Esophagus mucosa (tissue), 1 donor: ENCODE data around the gene DNMT3L. TPM values are rescaled to one million over a fixed set of nuclear protein-coding genes. Genes with fewer than 3 reads are reported as not detected.
A peak's percentile ranks its signal among the peaks of the same experiment; 100 is the strongest.
"Not testable (repeated sequence)": the region's sequence is repeated elsewhere in the genome, so short reads cannot be mapped to it uniquely, and the experiment has no call there.

Experiments used
- ATAC-seq: fragments of 200-7000 bp; cut with Tn5 transposase; one replicate; pipeline ENCODE4 v1.9.1; 2020
- total RNA-seq: library from RNA; stranded (reverse); gene quantifications from one replicate; pipeline ENCODE4 v1.2.4, GENCODE V29; 2023
- donor health status: DM: yes; HTN: yes; CAD: no.

The DNMT3L gene
- total RNA-seq, 1 donor from 2014 or later, result not detected

DNA sequence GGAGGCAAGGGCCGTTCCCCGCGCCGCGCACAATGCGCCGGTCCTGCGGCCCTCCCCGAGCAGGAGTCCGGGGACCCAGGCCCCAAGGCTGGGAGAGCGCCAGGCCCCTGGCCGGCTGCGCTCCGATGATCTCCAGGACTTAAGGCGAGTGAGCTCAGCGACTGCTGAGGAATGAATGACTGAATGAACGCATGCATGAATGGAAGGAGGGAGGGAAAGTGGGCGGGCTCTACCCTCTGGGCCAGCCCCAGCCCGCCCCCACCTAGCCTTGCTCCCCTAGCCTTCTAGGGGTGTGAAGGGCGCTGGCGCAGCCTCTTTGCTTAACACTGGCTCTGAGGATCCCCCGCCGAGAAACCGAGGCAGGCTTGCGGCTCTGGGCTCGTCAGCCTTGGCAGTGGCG, 20.4 kb downstream of the DNMT3L start:
- peak; percentile 64 for ATAC-seq

- ATAC-seq, result peak; percentile 73
Observed at GRCh38 chr21:44240842-44241241, 20.9 kb downstream of the DNMT3L start, which contains the start of gene ICOSLG. Gene ICOSLG (minus strand): TSS chr21:44240943. CDS start chr21:44240817, 126 bp downstream.

- peak; percentile 25 for ATAC-seq
Observed at GRCh38 chr21:44240353-44240752, 21.3 kb downstream of the DNMT3L start.

DNA sequence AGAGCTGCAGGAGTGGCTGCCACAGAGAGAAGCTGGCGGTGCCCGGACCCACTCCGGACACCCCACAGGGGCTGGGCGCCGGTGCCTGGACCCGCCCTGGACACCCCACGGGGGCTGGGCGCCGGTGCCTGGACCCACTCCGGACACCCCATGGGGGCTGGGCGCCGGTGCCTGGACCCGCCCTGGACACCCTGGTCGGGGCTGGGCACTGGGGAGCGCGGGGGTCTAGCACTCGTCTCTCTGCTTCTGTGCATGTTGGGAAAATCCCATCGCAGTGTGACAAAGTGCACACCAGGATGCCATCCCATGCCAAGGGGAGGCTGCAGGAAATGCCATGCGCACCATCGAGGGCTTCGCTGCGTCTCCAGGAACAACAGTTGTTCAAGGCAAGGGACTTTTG, 32.1 kb downstream of the DNMT3L start:
- not testable (repeated sequence) for ATAC-seq

- ATAC-seq, result not testable (repeated sequence)
Observed at GRCh38 chr21:44228109-44228508, 33.6 kb downstream of the DNMT3L start.

DNA sequence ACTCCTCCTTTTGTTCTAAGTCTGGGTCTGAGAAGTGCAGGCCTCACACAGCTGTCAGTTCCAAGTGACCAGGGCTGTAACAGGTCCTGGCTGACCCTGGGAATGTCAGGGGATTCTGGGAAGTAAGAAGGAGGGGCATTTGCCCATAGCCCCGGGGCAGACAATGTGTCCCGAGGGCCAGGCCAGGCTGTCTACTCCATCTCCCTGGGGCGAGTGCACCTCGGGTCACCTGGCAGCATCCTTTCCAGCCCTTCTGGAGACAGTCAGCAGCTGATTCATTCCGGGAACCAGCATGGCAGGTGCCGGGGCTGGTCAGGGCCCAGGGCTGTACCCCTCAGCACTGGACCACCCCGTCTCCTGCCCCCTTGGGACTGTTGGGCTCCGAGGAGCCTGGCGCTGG, 34.1 kb downstream of the DNMT3L start:
- ATAC-seq, result not testable (repeated sequence)

- ATAC-seq, result not testable (repeated sequence)
Observed at GRCh38 chr21:44225605-44226004, 36.1 kb downstream of the DNMT3L start.

DNA sequence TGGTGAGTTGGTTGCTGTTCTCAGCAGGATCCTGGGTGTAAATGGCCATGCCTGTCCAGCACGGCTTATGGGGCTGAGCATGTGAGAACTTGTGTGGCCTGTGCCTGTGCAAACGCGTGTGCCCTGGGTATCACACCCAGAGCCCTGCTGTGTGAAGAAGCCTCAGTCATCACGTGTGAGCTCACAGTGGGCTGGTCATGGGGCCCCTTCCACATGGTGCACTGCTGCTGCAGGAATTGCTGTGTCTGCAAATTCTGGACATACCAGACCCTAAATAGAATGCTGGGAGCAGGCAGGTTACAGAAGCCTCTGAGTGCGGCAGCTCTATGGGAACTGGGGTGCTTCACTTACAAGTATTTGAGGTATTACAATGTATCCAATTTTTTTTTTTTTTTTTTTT, 38.4 kb downstream of the DNMT3L start:
- peak; percentile 30 for ATAC-seq

GRCh38 chr21:44220674-44221073, 41.0 kb downstream of the DNMT3L start:
- not testable (repeated sequence) for ATAC-seq

DNA sequence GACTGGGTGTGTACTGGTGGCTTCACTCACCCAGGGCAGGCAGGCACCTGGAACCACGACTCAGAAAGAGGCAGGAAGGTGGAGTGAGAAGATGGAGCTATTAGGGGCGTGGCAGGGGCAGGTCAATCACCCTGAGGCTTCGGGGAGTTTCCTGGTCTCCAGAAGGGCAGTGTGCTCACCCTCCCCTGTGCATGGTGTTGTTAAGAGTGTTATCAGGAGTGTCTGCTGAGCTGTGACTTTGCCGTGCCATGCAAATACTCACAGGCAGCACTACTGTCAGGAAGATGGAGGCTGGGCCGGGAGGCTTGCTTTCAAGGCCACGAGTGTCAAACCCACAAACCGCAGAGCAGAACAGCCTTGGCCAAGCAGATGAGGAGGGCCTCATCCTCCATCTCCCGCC, 43.2 kb downstream of the DNMT3L start:
- peak; percentile 62 for ATAC-seq

DNA sequence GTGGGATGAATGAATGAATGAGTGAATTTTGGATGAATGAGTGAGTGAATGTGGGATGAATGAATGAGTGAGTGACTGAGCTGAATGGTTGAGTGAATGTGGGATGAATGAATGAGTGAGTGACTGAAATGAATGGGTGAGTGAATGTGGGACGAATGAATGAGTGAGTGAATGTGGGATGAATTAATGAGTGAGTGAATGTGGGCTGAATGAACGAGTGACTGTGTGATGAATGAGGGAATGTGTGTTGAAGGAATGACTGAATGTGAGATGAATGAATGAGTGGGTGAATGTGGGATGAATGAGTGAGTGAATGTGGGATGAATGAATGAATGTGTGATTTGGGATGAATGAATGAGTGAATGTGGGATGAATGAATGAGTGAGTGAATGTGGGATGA, 49.7 kb downstream of the DNMT3L start:
- not testable (repeated sequence) for ATAC-seq

DNA sequence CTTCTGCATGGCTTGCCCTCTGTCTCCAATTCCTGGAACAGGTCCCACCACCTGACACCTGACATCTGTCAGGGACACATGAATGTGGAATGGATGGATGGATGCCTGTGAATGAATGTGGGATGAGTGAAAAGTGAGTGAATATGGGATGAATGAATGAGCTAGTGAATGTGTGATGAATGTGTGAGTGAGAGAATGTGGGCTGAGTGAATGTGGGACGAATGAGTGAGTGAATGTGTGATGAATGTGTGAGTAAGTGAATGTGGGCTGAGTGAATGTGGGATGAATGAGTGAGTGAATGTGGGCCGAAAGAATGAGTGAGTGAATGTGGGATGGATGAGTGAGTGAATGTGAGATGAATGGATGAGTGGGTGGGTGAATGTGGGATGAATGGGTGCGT, 50.1 kb downstream of the DNMT3L start:
- ATAC-seq, result not testable (repeated sequence)

DNA sequence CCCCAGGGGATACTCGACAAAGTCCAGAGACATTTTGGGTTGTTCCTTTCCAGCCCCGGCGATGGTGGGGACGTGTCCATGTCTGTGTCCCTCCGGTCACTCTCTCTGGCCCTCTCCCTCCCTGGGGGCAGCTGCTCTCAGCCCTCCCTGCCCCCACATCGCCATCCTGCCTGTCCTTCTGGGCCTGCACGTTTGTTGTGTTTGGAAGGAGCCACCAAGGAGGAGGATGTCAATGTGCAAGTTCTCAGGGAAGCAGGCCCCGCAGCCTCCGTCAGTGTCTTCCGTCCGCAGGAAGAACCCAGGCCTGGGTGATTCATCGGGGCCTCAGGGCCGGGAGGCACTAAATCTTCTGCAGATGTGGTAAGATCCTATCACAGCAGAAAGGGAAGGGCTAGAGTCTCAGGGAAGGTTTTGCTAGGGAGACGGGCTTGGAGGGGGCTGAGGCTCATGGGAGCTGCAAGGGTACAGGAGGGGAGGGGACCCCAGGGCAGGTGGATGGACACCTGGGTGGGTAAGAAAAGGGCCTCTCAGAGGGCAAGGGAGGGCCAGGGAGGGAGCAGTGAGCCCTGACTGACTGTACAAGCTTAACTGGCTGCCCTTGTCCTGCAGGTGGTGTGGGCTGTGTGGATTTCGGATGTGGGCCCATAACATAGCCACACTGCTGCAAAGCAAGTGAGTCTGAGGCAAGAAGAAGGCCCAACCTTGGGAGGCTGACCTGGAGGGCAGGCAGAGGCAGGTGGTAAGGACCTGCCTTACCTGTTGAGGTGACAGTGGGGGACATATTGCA, 53.6 kb downstream of the DNMT3L start:
- ATAC-seq, result peak; percentile 70

DNA sequence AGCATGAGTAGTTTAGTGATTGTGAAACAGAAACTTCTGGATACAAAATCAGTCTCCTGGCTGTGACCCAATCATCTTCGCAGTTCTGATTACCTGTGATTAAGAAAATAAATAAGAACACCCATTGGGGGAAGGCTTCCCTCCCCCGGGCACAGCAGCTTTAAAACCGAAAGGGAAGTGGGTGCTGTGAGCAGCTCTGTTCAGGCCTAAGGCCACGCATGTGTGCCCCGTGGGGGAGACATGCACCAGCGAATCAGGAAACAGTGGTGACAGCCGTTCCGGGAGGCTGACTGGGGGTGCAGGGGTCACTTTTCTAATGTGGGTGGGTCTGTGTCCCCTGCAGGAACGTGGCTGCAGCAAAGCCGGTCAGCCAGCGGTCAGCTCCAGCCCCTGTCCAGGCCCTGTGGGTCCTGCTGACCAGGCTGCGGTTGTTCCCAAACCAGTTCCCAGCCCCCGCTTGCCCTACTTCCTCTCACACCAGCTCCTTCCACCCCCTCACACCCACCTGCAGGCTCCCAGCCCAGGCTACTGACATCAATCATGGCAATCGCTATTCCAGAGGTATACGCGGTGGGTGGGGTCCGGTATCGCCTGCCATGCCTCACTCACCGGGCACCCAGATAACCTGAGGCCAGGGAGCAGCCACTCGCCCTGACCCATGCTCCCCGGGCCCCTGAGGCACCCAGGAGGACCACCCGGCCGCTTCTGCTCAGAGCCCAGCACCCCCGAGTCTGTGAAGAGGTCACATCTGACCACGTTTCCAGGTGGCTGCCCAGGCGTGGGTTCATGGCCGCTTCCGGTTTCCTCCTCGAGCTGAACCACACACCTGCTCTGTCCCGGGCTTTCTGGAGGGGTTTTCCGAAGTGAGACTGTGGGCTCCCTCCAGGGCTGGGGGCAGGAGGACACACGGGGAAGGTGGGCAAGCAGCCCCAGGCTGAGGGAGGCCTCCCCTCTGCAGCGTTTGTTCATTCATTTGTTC, 54.7 kb downstream of the DNMT3L start:
- peak; percentile 58 for ATAC-seq

GRCh38 chr21:44206187-44206586, 55.5 kb downstream of the DNMT3L start:
- ATAC-seq, result not testable (repeated sequence)

DNA sequence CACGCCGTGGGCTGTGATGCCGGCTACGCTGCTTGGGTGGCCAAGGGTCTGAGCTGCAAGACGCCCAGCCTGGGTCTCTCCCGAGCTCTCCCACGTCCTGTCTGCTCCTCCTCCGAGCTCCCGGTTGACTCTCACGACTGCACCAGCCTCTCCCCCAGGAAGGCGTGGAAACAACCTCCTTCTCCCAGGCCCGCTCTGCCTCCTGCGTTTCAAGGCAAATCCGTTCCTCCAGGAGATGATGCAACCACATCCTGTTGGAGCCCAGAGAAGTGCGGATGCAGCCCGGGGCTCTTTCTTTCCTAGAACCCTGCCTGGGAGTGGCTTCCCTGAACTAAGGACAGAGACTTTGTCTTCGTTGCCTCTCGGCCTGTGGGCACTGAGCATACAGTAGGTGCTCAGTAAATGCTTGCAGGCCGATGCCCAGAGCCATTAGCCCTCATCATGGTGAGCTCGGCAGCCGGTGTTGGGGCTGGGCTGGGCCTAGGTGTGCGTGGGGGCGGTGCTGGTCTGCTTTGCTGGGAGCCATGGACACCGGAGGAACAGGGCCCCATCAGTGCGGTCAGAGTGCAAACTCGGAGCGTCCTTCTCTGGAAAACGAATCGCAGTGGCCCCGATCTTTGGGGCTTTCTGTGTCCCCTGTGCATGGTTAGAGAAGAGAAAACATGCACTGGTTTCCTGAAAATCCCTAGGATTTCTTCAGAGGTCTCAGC, 59.0 kb downstream of the DNMT3L start:
- not testable (repeated sequence) for ATAC-seq

DNA sequence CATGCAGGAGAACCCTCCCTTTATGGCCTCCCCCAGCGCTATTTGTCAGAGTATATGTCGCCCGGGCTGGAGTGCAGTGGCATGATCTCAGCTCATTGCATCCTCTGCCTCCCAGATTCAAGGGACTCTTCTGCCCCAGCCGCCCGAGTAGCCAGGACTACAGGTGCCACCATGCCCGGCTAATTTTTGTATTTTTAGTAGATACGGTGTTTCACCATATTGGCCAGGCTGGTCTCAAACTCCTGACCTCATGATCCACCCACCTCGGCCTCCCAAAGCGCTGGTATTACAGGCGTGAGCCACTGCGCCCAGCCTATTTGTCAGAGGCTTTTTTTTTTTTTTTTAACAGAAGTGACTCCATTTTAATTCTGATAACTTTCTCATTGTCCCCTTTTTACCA, 61.7 kb downstream of the DNMT3L start:
- ATAC-seq, result not testable (repeated sequence)

DNA sequence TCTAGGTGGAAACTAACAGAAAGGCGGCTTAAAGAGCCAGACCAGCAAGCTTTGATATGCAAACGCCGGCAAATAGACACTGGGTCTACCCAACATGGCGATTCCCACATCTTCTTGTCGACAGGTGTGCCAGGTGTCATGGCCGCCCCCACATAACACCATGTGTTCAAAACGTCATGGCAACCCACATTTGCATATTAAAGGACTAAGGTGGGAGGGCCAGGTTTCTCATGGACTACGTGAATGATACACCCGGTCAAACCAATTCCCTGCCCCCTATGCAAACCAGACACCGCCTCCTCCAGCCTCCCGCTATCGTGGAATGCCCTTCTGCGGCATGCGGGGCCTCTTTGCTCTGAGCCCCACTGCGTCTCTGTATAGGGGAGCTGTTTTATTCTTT, 62.2 kb downstream of the DNMT3L start:
- no peak for ATAC-seq

- peak; percentile 31 for ATAC-seq
Observed at GRCh38 chr21:44197156-44197516, 64.6 kb downstream of the DNMT3L start.
